ENCODE results near the gene OSBPL10.

GRCh38 chr3:31921837-31922236 lies 59.2 kb downstream of the OSBPL10 start:
- TF ChIP-seq EP300 (IDR thresholded peaks at IDR 0.05) = no peak
- TF ChIP-seq CTCF (IDR thresholded peaks at IDR 0.05) = no peak
- TF ChIP-seq POLR2A (IDR thresholded peaks at IDR 0.05) = no peak

All from ovary (tissue), 3 donors.